ENCODE measurements around the gene APBB2. TPM values are rescaled to one million over a fixed set of nuclear protein-coding genes. Genes with fewer than 3 reads are reported as not detected.

APBB2 gene
- total and polyA plus RNA-seq, 8 donors: 4.7 to 55.4 (median 23.1) TPM

DNA sequence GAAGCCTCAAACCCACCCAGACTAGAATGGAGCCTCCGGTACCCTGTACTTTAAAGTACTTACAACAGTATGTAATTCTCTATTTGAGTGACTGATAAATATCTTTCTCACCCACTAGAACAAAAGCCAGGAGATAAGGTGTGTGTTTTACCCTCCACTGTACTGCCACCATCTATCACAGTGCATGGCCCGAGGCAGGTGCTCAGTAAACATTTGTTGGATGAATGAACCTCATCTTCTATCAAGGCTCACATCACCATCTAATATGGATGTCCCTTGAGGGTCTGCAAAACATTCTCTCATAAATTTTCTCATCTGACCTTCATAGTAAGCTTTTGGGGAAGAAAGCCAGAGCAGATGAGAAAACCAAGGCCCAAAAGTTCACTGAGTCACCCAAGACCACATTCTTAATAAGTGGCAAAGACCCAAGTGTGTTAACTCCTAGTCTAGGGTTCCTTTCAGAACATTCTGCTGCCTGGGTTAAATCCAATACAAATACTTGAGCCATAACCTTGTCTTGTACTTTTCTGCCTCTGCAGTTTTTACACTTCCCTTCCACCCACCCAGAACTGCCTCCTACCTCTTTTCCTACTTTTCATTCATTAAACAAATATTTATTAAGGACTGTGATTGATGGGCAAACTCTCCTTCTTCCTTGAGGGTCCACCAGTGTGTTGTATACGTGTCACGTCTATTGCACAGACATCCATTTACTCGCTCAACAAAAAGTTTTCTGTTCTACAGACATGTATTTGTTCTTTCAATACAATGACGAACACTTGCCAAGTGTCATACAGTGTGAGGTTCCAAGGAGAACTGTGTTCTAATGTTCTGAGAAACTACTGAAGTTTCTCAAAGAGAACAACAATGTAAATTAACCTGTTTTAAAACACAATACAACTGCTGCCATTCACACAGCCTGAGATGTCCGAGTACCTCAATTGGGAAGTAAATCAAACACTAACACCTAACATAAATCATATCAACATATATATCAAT, 35.7 kb downstream of the APBB2 start:
- peak in 1 of 2 donors; percentile 19 for DNase-seq
- H3K4me3 ChIP-seq: no peak overlapping the region
- intact Hi-C loops (cut with DNase I; ENCODE audit: low total_unique reads): no loop called here
- TF ChIP-seq EP300 (IDR thresholded peaks at IDR 0.05): no peak
- TF ChIP-seq, protein P1, sequence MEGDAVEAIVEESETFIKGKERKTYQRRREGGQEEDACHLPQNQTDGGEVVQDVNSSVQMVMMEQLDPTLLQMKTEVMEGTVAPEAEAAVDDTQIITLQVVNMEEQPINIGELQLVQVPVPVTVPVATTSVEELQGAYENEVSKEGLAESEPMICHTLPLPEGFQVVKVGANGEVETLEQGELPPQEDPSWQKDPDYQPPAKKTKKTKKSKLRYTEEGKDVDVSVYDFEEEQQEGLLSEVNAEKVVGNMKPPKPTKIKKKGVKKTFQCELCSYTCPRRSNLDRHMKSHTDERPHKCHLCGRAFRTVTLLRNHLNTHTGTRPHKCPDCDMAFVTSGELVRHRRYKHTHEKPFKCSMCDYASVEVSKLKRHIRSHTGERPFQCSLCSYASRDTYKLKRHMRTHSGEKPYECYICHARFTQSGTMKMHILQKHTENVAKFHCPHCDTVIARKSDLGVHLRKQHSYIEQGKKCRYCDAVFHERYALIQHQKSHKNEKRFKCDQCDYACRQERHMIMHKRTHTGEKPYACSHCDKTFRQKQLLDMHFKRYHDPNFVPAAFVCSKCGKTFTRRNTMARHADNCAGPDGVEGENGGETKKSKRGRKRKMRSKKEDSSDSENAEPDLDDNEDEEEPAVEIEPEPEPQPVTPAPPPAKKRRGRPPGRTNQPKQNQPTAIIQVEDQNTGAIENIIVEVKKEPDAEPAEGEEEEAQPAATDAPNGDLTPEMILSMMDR (IDR thresholded peaks at IDR 0.05): no peak
- peak in 1 of 3 donors; percentile 37 for TF ChIP-seq POLR2AphosphoS5 (IDR thresholded peaks at IDR 0.05)
- no peaks in the 10 kb centered on the region for H3K27me3 ChIP-seq
- H3K27ac ChIP-seq: peak overlapping the region in 4 of 5 donors; percentile 6 to 43 (median 24)
- H3K36me3 ChIP-seq: no peaks in the 10 kb centered on the region
- no peaks in the 10 kb centered on the region for H3K9me3 ChIP-seq
- 22 to 53% (median 42%) methylated on average over 7 of the region's 7 CpGs for WGBS, 5 donors
- H3K4me1 ChIP-seq: peaks cover 9 to 54% (median 48%) of the 10 kb centered on the region in 4 donors

DNA sequence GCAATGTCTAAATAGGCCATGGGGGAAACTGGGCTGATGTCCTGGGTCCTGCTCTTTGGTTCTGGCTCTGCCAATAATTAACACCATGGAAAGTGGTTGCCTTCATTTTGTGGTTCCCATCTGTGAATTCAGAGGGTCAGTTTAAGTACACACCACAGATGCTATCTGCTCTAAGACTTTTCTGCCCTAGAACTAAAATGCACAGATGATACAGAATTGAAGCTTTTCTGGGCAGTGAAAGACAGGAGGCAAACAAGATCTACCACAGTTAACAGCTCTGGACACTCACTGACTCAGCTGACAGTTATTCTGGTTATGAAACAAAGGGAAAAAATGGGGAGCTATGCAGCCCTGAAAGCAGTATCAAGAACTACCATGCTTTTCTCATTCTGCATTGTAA, 37.3 kb downstream of the APBB2 start:
- TF ChIP-seq, protein P1 (IDR thresholded peaks at IDR 0.05): no peak
- TF ChIP-seq EP300 (IDR thresholded peaks at IDR 0.05) (no peak), POLR2A (IDR thresholded peaks at IDR 0.05) (no peak), POLR2AphosphoS5 (IDR thresholded peaks at IDR 0.05) (no peak)
- DNase-seq: no peak
- no peak overlapping the region for H3K4me3 ChIP-seq
- no peaks in the 10 kb centered on the region for H3K9me3 ChIP-seq
- H3K4me1 ChIP-seq: peaks cover 9 to 63% (median 48%) of the 10 kb centered on the region in 4 donors
- peak overlapping the region in 1 of 5 donors; percentile 17 for H3K27ac ChIP-seq
- H3K36me3 ChIP-seq: no peaks in the 10 kb centered on the region
- intact Hi-C loops (cut with DNase I; ENCODE audit: low total_unique reads): no loop called here
- no peaks in the 10 kb centered on the region for H3K27me3 ChIP-seq

DNA sequence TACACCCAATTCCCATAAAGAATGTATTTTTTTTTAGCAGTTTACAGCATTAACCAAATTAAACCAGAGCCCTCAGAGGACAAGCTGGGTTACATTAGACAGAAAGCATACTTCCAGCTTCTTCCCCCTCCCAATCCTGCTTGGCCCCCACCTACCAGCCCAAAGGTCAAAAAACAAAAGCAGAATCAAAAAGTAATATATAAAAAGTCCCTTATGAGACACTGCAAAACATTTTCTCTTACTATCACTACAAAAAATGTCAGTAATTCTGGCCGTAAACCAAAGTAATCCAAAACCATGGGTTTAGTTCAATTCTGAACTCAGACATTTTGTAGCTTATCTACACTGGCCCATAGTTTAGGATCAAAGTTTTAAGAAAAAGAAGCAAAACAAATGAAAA, 38.0 kb downstream of the APBB2 start:
- TF ChIP-seq EP300 (IDR thresholded peaks at IDR 0.05) (no peak), POLR2AphosphoS5 (IDR thresholded peaks at IDR 0.05) (no peak), POLR2A (IDR thresholded peaks at IDR 0.05) (no peak)
- TF ChIP-seq, protein P1 (IDR thresholded peaks at IDR 0.05): no peak
- peaks cover 9 to 63% (median 48%) of the 10 kb centered on the region in 4 donors for H3K4me1 ChIP-seq
- peak in 1 of 2 donors; percentile 49 for DNase-seq
- intact Hi-C loops (cut with DNase I; ENCODE audit: low total_unique reads): no loop called here
- no peaks in the 10 kb centered on the region for H3K9me3 ChIP-seq
- H3K27me3 ChIP-seq: no peaks in the 10 kb centered on the region
- 67 to 79% (median 78%) methylated on average over 1 of the region's 1 CpG for WGBS, 5 donors
- peak overlapping the region in 2 of 5 donors; percentile 2 to 42 for H3K27ac ChIP-seq
- H3K36me3 ChIP-seq: no peaks in the 10 kb centered on the region
- no peak overlapping the region for H3K4me3 ChIP-seq

DNA sequence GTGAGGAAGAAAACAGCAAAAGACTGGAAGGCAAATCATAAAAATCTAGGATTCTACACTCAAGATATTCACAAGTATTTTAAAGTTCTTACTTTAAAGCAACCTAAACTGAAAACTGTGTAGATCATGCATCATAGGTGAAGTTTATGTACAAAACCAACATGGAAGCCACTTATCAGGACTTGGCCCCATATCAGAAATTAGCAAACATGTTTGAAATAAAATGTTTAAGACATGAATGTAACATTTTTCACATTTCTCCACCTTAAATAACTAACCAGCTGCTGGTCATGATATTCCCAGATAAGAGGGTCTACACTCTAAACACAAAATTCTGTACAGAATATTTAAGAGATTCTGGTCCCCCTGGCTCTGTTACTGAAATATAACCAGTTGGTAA, 38.5 kb downstream of the APBB2 start:
- Histone ChIP-seq H3K27me3 (no peaks in the 10 kb centered on the region), H3K27ac (peak overlapping the region in 2 of 5 donors; percentile 2 to 42), H3K4me1 (peaks cover 9 to 59% (median 48%) of the 10 kb centered on the region in 4 donors), H3K4me3 (no peak overlapping the region), H3K9me3 (no peaks in the 10 kb centered on the region), H3K36me3 (no peaks in the 10 kb centered on the region)
- intact Hi-C loops (cut with DNase I; ENCODE audit: low total_unique reads): no loop called here
- no peak for TF ChIP-seq POLR2A (IDR thresholded peaks at IDR 0.05)
- no peak for TF ChIP-seq POLR2AphosphoS5 (IDR thresholded peaks at IDR 0.05)
- DNase-seq: no peak
